NCI-H128 (cell line): ENCODE measurements around the gene ATP13A5.

Source experiments
- DNase-seq: peaks from one replicate; lab custom pipeline; 2025; ENCODE audit not compliant: unreplicated experiment; lab: John Stamatoyannopoulos, UW

ATP13A5 gene, protein sequence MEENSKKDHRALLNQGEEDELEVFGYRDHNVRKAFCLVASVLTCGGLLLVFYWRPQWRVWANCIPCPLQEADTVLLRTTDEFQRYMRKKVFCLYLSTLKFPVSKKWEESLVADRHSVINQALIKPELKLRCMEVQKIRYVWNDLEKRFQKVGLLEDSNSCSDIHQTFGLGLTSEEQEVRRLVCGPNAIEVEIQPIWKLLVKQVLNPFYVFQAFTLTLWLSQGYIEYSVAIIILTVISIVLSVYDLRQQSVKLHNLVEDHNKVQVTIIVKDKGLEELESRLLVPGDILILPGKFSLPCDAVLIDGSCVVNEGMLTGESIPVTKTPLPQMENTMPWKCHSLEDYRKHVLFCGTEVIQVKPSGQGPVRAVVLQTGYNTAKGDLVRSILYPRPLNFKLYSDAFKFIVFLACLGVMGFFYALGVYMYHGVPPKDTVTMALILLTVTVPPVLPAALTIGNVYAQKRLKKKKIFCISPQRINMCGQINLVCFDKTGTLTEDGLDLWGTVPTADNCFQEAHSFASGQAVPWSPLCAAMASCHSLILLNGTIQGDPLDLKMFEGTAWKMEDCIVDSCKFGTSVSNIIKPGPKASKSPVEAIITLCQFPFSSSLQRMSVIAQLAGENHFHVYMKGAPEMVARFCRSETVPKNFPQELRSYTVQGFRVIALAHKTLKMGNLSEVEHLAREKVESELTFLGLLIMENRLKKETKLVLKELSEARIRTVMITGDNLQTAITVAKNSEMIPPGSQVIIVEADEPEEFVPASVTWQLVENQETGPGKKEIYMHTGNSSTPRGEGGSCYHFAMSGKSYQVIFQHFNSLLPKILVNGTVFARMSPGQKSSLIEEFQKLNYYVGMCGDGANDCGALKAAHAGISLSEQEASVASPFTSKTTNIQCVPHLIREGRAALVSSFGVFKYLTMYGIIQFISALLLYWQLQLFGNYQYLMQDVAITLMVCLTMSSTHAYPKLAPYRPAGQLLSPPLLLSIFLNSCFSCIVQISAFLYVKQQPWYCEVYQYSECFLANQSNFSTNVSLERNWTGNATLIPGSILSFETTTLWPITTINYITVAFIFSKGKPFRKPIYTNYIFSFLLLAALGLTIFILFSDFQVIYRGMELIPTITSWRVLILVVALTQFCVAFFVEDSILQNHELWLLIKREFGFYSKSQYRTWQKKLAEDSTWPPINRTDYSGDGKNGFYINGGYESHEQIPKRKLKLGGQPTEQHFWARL

DNA sequence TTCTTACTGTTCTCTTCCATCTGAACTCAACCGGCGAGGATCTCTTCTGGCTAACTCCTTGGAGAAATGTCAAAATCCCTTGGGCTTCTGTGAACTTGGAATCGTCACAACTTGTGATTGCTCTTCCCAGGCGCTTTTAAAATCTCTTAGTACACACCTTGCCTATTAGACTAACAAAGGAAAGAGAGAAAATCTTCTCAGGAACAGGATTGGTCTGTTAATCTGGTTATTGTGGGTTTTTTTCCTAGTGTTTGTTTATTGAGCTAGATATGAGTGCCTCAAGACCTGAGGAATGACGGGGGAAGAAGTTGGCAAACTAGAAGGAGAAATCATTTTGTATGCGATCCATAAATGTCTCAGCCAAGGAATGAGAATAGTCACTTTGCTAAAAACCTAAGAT is at the start of gene ATP13A5:
Gene ATP13A5, minus strand, starts transcription at position 48 of the 400 bp plus-strand sequence. Its CDS starts 28 bp downstream, at position 20.
- no peak for DNase-seq

DNA sequence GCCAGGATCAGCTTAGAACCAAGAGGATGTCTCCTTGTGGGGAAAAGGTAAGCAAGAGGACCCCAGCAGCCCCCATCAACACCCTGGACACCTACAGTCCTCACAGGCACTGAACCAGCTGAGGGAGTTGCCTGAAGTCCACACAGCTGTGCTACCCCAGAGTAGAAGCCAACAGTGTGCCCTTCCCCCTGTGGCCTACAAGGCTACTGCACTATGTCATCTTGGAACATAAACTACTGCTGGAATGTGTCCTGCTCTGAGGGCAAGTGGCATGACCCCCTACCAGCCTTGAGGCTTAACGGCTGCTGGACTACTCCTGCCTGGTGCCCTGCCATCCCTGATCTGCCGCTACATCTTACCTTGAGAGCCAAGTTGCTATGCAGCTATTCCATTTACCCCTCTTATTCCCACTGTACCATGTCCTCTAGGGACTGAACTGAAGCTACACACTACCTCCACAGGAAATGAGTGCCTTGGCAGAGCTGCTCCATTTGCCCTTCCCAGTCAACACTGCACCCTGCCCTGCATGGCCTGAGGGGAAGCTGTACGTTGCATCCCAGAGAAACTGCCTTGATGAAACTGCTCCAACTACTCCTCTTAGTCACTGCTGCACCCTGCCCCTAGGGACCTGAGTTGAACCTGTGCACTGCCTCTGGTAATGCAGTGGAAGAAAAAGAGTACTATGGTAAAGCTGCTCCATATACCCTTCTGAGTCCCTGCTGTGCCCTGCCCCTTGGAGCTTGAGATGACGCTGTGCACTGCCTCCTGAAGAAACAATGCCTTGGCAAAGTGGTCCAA is 40.2 kb upstream of the ATP13A5 start:
- no peak for DNase-seq

DNA sequence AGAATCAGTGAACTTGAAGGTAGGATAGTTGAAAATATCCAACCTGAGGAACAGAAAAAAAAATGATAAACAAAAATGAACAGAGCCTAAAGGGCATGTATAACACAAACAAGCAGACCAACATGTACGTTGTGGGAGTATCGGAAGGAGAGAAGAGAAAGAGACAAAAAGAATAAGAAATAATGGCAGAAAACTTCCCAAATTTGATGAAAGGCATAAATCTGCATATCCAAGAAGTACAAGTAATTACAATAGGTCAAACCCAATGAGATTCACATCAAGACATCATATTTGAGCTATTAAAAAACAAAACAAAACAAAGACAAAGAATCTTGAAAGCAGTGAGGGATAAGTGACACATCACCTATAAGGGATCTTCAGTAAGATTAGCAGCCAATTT is 38.1 kb upstream of the ATP13A5 start:
- no peak for DNase-seq

DNA sequence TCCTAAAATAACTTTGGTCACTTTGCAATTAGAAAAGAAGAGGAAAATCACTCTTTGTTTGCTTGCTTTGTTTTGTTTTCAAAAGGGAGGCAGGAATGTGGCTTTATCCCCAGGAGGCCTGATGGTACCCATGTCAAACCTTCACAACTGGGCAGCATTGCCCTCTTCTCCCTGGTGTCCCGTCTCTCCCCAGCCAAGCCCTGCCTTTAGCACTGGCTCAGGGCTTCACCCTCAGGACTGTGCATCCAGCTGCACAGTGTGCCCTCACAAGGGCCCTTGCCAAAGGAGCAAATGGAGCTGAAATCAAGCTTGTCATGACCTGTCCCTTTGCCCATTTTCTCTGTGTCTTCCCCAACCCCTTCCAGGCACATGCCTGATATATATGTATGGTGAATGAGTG is 29.1 kb upstream of the ATP13A5 start:
- DNase-seq, result no peak

DNA sequence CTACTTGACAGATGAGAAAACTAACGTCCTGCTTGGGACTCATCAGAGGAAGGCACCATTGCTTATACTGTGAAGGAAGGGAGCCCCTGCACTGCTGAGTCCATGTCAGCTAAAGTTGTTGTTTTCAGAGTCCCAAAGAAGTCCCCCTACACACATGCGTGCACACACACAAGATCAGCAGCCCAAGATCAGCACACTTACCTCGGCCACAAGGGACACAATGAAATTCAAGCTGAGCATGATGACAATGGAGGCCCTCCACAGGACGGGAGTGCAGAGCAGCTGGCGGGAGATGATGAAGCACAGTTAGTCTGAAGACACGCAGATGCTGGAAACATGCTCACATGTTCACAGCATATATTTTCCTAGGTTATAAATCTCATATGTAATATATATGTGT is 28.6 kb upstream of the ATP13A5 start:
- DNase-seq, result no peak

DNA sequence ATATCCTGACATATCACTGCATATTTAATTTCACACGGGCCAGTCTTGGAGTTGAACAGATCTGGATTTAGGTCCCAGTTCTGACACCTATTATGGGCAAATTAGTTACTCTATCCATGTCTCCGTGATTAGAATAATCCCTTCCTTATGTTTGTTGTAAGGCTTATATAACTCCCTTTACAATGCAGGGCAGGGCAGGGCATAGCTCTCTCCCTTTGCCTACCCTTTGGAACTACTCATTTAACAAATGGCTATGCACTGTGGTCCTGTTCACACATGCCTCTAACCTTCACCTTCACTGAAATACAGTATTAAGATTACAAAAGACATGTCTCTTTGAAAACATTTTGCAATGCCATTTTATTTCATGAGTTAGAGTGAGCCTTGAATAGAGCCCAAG is 24.8 kb upstream of the ATP13A5 start:
- no peak for DNase-seq

DNA sequence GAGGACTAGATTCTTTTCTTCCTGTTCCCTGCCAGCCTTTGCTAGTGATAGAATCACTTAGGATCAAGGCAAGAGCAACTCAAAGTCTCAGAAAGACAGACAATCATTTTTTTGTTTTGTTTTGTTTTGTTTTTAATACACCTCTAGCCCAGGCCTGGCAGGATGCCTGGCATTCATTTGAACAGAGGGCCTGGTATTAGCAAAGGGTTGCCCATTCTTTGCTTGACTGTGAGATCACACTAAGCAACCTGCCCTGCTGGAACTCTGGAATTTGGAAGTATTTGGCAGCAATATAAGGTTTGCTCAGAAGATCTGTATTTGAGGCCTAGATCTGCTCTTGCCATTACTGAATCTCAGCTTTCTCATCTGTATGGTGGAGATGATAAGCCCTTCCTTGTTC is 21.8 kb upstream of the ATP13A5 start:
- DNase-seq, result no peak

DNA sequence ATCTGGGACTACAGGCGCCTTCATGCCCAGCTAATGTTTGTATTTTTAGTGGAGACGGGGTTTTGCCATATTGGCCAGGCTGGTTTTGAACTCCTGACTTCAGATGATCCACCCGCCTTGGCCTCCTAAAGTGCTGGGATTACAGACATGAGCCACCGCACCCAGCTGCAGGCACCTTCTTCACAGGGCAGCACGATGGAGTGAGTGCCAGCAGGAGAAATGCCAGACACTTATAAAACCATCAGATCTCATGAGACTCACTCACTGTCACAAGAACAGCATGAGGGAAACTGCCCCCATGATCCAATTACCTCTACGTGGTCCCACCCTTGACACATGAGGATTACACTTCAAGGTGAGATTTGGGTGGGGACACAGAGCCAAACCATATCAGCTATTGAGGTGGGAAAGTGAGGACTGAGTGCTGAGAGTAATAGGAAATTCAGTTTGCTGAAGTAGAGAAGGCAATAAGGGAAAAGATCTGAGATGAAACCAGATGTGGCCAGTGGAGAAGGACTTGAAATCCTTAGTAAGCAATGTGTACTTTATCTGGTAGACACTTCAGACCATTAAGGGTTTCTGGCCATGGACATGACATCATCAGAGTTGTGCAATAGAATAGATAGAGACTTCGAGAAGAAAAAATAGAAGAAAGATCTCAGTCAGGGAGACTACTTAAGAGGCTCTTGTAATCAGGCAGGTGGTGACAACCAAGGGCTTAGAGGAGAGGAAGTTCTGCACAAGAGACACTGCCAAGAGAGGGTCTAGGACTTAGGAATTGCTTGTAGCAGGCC is 18.1 kb upstream of the ATP13A5 start:
- DNase-seq, result no peak

DNA sequence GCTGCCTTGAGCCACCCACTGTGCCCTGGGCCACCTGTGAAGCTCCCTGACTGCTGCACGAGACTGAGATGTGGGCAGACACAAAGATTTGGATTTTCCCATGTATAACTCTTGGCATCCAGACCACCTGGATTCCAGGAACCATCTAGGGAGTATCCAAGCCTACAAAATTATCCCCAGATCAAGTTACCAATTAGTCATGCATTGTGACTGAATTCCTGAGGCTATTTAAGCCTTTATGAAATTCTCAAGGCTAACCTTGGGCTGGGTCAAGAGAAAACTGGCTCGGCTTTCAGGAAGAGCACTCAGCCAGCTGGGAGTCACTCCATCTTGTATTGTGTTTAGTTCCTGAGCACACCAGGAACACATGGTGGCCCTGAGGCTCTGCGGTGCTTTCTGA is 13.3 kb upstream of the ATP13A5 start:
- no peak for DNase-seq

DNA sequence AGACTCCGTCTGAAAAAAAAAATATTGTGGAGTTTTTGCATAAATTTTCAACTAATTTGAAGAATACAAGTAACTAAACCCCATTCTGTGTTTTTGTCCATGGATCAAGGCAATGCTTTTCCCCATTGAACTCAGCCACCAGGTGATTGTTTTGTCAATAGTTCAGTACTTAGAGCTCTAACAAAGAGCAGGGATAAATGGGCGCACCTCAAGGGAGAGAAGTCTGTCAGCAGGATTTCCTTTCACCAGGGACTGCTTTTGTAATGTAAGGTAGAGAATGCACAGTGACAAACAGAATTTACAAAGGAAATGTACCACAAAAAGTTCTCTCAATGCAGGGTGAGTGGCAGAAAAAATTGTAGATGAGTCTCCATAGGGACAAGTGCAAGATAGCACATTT is 10.8 kb upstream of the ATP13A5 start:
- no peak for DNase-seq

DNA sequence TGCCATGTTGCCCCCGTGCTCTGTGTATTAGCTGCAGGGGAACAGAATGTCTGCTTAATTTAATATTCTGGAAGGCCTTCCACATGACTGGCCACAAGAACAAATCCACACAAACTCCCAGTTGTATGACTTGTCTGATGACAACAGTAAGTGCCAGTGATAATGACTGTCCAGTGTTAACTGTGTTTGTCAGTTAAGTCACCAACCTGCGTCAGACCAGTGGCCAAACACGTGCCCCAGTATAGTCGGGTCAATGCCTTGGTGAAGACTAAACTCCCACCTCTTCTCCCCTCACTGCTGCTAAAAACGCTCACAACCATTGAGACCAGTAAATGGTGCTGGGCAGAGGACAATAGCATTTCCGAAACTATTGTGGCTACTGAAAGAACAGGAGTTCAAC is 9.8 kb upstream of the ATP13A5 start:
- no peak for DNase-seq

DNA sequence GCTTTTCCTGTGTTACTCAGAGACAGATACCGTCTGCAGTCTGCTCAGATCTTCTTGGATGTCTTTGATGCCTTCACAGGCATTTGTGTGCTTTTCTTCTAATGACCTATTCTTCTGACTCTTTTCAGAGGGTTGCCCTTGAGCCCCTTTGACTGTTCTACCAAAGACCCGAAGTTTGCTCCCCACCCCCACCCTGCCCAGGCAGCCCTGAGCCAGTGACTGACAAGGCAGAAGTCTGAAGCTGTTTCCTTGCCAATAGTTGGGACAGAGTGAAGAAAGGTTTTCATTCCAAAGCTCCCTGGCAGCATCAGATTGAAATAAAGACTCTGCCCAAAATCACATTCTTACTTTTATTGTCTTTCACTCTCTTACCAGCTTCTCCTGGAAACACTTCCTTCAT is 9.0 kb upstream of the ATP13A5 start:
- DNase-seq, result no peak

DNA sequence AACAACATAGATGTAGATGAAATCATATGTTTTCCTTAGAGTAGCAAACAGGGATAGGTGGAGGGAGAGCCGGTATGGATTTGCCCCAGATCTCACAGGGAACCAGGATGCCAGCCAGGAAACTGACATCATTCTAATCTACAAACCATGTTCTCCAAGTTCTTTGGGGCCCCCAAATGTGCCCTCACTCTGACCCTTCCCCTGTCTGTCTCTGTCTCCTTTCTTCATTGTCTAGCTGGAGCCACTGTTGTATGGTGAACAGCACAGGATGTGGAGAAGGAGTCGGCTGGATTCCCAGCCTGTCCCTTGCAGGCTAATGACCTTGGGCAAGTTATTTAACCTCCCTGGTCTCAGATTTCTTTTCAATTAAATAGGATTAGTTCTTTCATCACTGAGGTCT is 962 bp downstream of the ATP13A5 start:
- DNase-seq, result no peak

DNA sequence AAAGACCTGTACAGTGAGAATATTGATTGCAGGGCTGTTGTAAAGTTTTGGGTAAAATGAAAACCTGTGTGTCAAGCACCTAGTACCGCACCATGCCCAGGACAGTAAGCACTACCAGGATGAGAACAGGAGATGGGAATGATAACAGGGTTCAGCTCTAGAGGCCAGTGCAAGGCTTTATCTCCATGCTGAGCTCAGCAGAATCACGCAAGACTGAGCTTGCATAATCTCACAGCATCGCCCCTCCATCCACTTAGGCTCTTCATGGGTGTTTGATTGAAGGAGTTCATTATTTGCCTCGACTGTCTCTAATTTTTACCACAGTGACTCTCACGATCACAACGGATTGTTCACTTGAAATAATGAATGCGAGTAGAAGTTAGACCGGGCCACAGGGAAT is 2.9 kb downstream of the ATP13A5 start:
- no peak for DNase-seq

DNA sequence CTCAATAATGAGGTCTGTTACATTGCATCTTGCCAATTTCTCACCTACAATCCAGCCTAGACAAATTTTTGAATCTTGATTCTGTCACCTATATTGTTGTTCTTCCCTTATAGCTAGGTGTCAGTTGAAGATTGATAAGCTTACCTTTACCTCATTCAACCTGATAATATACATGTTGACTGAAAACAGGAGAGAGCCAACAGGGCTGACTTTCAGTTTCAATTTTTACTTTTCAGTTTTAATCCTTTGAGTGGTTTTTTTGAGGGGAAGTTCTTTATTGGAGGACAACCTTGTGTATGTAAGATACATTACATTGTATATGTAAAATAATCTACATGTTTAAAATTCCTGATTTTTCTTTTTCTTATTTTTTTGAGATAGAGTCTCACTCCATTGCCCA is 5.8 kb downstream of the ATP13A5 start:
- no peak for DNase-seq

DNA sequence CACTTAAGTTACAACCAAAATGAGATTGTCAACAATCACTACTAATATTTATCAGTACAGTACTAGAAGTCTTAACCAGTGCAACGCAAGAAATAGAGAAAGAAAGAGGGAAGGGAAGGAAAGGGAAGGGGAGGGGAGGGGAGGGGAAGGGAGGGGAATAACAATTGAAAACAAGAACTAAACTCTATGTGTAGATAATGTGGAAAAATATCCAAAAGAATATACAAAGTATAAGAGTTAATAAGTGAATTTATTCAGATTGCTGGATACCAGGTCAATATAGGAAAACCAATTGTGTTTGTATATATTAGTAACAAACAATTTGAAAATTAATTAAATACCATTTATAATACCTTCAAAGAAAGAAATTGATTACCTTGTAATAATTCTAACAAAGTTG is 10.7 kb downstream of the ATP13A5 start:
- DNase-seq, result no peak

DNA sequence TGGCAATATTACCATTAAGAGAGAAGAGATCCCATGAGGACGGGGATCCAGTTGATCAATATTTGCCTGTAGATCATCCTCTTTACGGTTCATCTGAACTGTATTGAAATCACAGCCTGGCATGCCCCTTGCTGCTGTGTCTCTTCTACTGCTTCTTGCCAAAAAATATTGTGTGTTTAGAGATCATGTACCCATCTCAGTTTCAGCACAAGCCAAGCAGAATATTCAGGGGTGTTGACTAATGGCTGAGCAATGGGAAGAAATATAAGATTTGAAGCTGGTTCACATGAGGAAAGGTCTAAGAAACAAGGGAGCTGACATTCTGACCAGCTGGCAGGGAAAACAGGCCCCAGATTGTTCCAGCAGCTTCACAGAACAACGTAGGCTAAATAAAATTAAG is 21.3 kb downstream of the ATP13A5 start:
- no peak for DNase-seq

DNA sequence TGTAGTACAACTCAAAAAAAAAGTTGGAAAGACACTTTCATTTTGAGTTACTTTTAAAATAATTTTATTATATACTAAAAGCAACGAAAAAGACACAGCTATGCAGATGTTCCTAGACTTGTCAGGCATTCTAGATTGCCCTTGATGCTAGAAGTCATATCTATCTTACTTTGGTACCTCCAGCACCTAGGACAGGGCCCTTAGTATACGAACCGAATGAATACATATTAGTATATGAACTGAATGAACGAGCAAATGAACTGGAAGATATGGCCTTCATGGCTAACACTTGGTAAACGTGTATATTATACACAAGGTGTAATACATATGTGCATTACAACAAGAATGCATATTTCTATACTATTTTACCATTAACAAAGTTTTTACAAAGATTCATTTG is 24.1 kb downstream of the ATP13A5 start:
- DNase-seq, result no peak

DNA sequence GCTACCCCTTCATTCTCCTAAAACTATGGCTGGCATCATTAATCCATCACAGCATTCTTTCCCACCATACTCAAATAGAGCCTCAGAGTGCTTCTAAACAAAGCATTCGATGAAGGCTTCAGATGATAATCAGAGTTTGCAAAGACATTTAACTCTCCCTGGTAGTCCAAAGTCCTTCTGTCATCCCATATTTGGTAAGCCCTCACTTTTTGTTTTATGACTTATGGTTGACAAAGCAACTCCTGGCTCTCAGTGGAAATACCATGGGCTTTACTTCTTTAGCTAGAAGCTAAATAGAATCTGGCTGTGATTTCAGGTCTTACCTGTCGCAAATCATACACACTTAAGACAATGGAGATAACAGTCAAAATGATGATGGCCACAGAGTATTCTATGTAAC is 27.8 kb downstream of the ATP13A5 start:
- no peak for DNase-seq

DNA sequence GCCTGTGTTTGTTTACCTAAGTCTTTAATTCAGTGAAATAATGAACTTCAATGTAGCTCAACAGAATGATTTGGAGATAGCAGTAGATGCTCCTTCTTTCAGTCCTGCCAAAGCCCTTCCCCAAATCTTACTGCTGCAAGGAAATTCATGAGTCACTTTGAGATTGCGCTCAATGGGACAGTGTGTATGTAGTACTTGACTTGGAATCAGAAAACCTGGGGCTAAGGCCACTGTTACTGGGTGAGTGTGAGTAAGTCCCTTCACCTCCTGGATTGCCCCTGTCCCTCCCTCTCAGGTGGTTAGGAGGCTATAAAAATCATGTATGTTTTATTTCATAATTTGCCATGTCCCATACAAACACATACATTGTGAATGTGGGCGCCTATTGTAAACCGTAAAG is 29.9 kb downstream of the ATP13A5 start:
- DNase-seq, result no peak
